Skeletal muscle tissue (tissue), 4 donors: ENCODE measurements around the gene TMEM184B. TPM values are rescaled to one million over a fixed set of nuclear protein-coding genes. Genes with fewer than 3 reads are reported as not detected.

Experiments used
- H3K27ac ChIP-seq: one replicate; pipeline ENCODE4 v1.7.0; 2013; ENCODE audit warnings: mild to moderate bottlenecking, low read depth, low read length, inconsistent platforms
- H3K27me3 ChIP-seq, 3 donors: one replicate each; pipeline ENCODE4 v1.7.0; 2013; ENCODE audit warnings: low read length in 3 of 3; ENCODE audit not compliant: control insufficient read depth in 3 of 3, insufficient read depth in 3 of 3
- H3K36me3 ChIP-seq, 3 donors: one replicate each; pipeline ENCODE4 v1.7.0; 2013; ENCODE audit warnings: low read length in 3 of 3; ENCODE audit not compliant: control insufficient read depth in 3 of 3, insufficient read depth in 3 of 3
- H3K4me1 ChIP-seq, 3 donors: one replicate each; pipeline ENCODE4 v1.7.0; 2013; ENCODE audit warnings: low read length in 3 of 3, mild to moderate bottlenecking in 3 of 3; ENCODE audit not compliant: control insufficient read depth in 3 of 3, insufficient read depth in 3 of 3
- H3K4me3 ChIP-seq, 3 donors: one replicate each; pipeline ENCODE4 v1.7.0; 2013; ENCODE audit warnings: low read length in 3 of 3
- H3K9ac ChIP-seq, 3 donors: one replicate each; pipeline ENCODE4 v1.7.0; 2013; ENCODE audit warnings: low read length in 3 of 3, mild to moderate bottlenecking in 3 of 3, moderate library complexity in 2 of 3, low read depth in 1 of 3
- H3K9me3 ChIP-seq, 3 donors: one replicate each; pipeline ENCODE4 v1.7.0; 2013; ENCODE audit warnings: low read length in 3 of 3; ENCODE audit not compliant: control insufficient read depth in 3 of 3
- total RNA-seq: library from RNA; depleted of rRNA; stranded (reverse); fragments of >200 nt; gene quantifications from one replicate; pipeline ENCODE4 v1.2.3, GENCODE V29; 2014
- donor health status: Osteomylitis.

Gene TMEM184B
- total RNA-seq, 1 donor from 2014 or later = 11.0 TPM

GRCh38 chr22:38201711-38202436 is 70.9 kb downstream of the TMEM184B start, which contains the start of gene MAFF:
Gene MAFF, plus strand, starts transcription at chr22:38201994. Its CDS starts 11,860 bp downstream, at chr22:38213854.
- Histone ChIP-seq H3K27ac (peak within 1 kb of the TSS; percentile 98), H3K9me3 (no peaks in the 10 kb centered on the region), H3K4me3 (peak within 1 kb of the TSS; percentile 69 to 80 (median 74)), H3K4me1 (peaks cover 30 to 44% (median 38%) of the 10 kb centered on the region in 3 donors), H3K27me3 (no peaks in the 10 kb centered on the region), H3K9ac (peak within 1 kb of the TSS; percentile 77 to 93 (median 88)), H3K36me3 (no peaks in the 10 kb centered on the region)

GRCh38 chr22:38201371-38201710 is 71.5 kb downstream of the TMEM184B start:
- Histone ChIP-seq H3K27me3 (no peaks in the 10 kb centered on the region), H3K27ac (peak overlapping the region; percentile 98), H3K9ac (peak overlapping the region; percentile 69 to 76 (median 74)), H3K4me1 (peaks cover 30 to 44% (median 38%) of the 10 kb centered on the region in 3 donors), H3K36me3 (no peaks in the 10 kb centered on the region), H3K4me3 (peak overlapping the region; percentile 68 to 74 (median 69)), H3K9me3 (no peaks in the 10 kb centered on the region)

GRCh38 chr22:38199826-38200559 is 72.8 kb downstream of the TMEM184B start:
- H3K27ac ChIP-seq = no peak overlapping the region
- H3K9me3 ChIP-seq = no peaks in the 10 kb centered on the region
- H3K27me3 ChIP-seq = no peaks in the 10 kb centered on the region
- peaks cover 28 to 34% (median 29%) of the 10 kb centered on the region in 3 donors for H3K4me1 ChIP-seq
- no peak overlapping the region for H3K4me3 ChIP-seq
- H3K36me3 ChIP-seq = no peaks in the 10 kb centered on the region
- no peak overlapping the region for H3K9ac ChIP-seq

GRCh38 chr22:38196791-38197419 is 75.9 kb downstream of the TMEM184B start:
- no peaks in the 10 kb centered on the region for H3K9me3 ChIP-seq
- H3K4me3 ChIP-seq = no peak overlapping the region
- H3K4me1 ChIP-seq = peaks cover 15 to 30% (median 24%) of the 10 kb centered on the region in 3 donors
- no peak overlapping the region for H3K9ac ChIP-seq
- no peaks in the 10 kb centered on the region for H3K27me3 ChIP-seq
- H3K27ac ChIP-seq = no peak overlapping the region
- no peaks in the 10 kb centered on the region for H3K36me3 ChIP-seq

GRCh38 chr22:38193580-38193979 is 79.2 kb downstream of the TMEM184B start:
- H3K4me3 ChIP-seq = no peak overlapping the region
- peaks cover 10 to 22% (median 19%) of the 10 kb centered on the region in 3 donors for H3K4me1 ChIP-seq
- H3K36me3 ChIP-seq = no peaks in the 10 kb centered on the region
- no peaks in the 10 kb centered on the region for H3K27me3 ChIP-seq
- H3K9me3 ChIP-seq = no peaks in the 10 kb centered on the region
- no peak overlapping the region for H3K27ac ChIP-seq
- no peak overlapping the region for H3K9ac ChIP-seq

- Histone ChIP-seq H3K9ac (peak overlapping the region in 2 of 3 donors; percentile 1 to 33), H3K4me1 (peaks cover 10 to 28% (median 19%) of the 10 kb centered on the region in 3 donors), H3K36me3 (no peaks in the 10 kb centered on the region), H3K27ac (peak overlapping the region; percentile 0), H3K27me3 (no peaks in the 10 kb centered on the region), H3K4me3 (no peak overlapping the region), H3K9me3 (no peaks in the 10 kb centered on the region)
Observed at GRCh38 chr22:38192475-38192863, 80.3 kb downstream of the TMEM184B start.

GRCh38 chr22:38191731-38192474 is 80.9 kb downstream of the TMEM184B start:
- no peaks in the 10 kb centered on the region for H3K9me3 ChIP-seq
- peak overlapping the region in 2 of 3 donors; percentile 33 for H3K9ac ChIP-seq
- peak overlapping the region; percentile 0 for H3K27ac ChIP-seq
- H3K36me3 ChIP-seq = no peaks in the 10 kb centered on the region
- no peak overlapping the region for H3K4me3 ChIP-seq
- H3K27me3 ChIP-seq = no peaks in the 10 kb centered on the region
- H3K4me1 ChIP-seq = peaks cover 12 to 33% (median 20%) of the 10 kb centered on the region in 3 donors

- Histone ChIP-seq H3K27ac (no peak overlapping the region), H3K9ac (no peak overlapping the region), H3K9me3 (no peaks in the 10 kb centered on the region), H3K36me3 (no peaks in the 10 kb centered on the region), H3K4me1 (peaks cover 12 to 39% (median 22%) of the 10 kb centered on the region in 3 donors), H3K4me3 (no peak overlapping the region), H3K27me3 (no peaks in the 10 kb centered on the region)
Observed at GRCh38 chr22:38191055-38191454, 81.8 kb downstream of the TMEM184B start.

- H3K9me3 ChIP-seq = no peaks in the 10 kb centered on the region
- no peaks in the 10 kb centered on the region for H3K36me3 ChIP-seq
- H3K9ac ChIP-seq = no peak overlapping the region
- no peak overlapping the region for H3K27ac ChIP-seq
- H3K4me1 ChIP-seq = peaks cover 12 to 39% (median 22%) of the 10 kb centered on the region in 3 donors
- no peak overlapping the region for H3K4me3 ChIP-seq
- H3K27me3 ChIP-seq = no peaks in the 10 kb centered on the region
Observed at GRCh38 chr22:38190581-38190980, 82.2 kb downstream of the TMEM184B start.
